ENCODE results near the gene ALMS1.
"Not testable (repeated sequence)": the region's sequence is repeated elsewhere in the genome, so short reads cannot be mapped to it uniquely, and the experiment has no call there.

Gene ALMS1

GRCh38 chr2:73468376-73468775 lies 82.7 kb downstream of the ALMS1 start:
- no peaks in the 10 kb centered on the region for H3K27me3 ChIP-seq (ENCODE audit: control insufficient read depth, low read length)
- no peaks in the 10 kb centered on the region for H3K9me3 ChIP-seq (ENCODE audit: control insufficient read depth, insufficient read depth, low read length)
- no peaks in the 10 kb centered on the region for H3K4me1 ChIP-seq (ENCODE audit: control insufficient read depth, low read length)
- no peaks in the 10 kb centered on the region for H3K9me2 ChIP-seq (replicated peaks; ENCODE audit: control insufficient read depth, low read length)
- no peaks in the 10 kb centered on the region for H4K20me1 ChIP-seq (ENCODE audit: control insufficient read depth, insufficient read depth, low read depth, low read length)
- no peaks in the 10 kb centered on the region for H3K79me2 ChIP-seq (ENCODE audit: control insufficient read depth, low read length)
- no peak overlapping the region for H3K27ac ChIP-seq (ENCODE audit: low read depth, low read length)
- TF ChIP-seq EZH2phosphoT487 (IDR thresholded peaks at IDR 0.05; ENCODE audit: borderline replicate concordance, low read length) (no peak), CTCF (IDR thresholded peaks at IDR 0.05; ENCODE audit: low read depth, low read length, poor library complexity, severe bottlenecking) (no peak)
- H3K4me2 ChIP-seq (ENCODE audit: low read length) = no peak overlapping the region
- H3K36me3 ChIP-seq (ENCODE audit: control insufficient read depth, low read length) = no peaks in the 10 kb centered on the region
- H3F3A ChIP-seq (ENCODE audit: control insufficient read depth, insufficient read depth) = no peaks in the 10 kb centered on the region
- H3K4me3 ChIP-seq (ENCODE audit: low read length) = no peak overlapping the region

- H3K36me3 ChIP-seq (ENCODE audit: control insufficient read depth, low read length) = peaks cover 18% of the 10 kb centered on the region
- H3K27ac ChIP-seq (ENCODE audit: low read depth, low read length); H3K4me1 ChIP-seq (ENCODE audit: control insufficient read depth, low read length); H3K4me2 ChIP-seq (ENCODE audit: low read length); H4K20me1 ChIP-seq (ENCODE audit: control insufficient read depth, insufficient read depth, low read depth, low read length); H3K4me3 ChIP-seq (ENCODE audit: low read length); H3K27me3 ChIP-seq (ENCODE audit: control insufficient read depth, low read length); H3F3A ChIP-seq (ENCODE audit: control insufficient read depth, insufficient read depth); H3K9me2 ChIP-seq (replicated peaks; ENCODE audit: control insufficient read depth, low read length); H3K79me2 ChIP-seq (ENCODE audit: control insufficient read depth, low read length): not testable (repeated sequence)
- peaks cover 11% of the 10 kb centered on the region for H3K9me3 ChIP-seq (ENCODE audit: control insufficient read depth, insufficient read depth, low read length)
Measured at GRCh38 chr2:73483874-73484273, 98.2 kb downstream of the ALMS1 start.

- Histone ChIP-seq H3F3A (ENCODE audit: control insufficient read depth, insufficient read depth) (no peaks in the 10 kb centered on the region), H3K4me2 (ENCODE audit: low read length) (no peak overlapping the region), H3K4me3 (ENCODE audit: low read length) (no peak overlapping the region), H3K27me3 (ENCODE audit: control insufficient read depth, low read length) (no peaks in the 10 kb centered on the region), H3K27ac (ENCODE audit: low read depth, low read length) (no peak overlapping the region), H3K79me2 (ENCODE audit: control insufficient read depth, low read length) (no peaks in the 10 kb centered on the region), H4K20me1 (ENCODE audit: control insufficient read depth, insufficient read depth, low read depth, low read length) (no peaks in the 10 kb centered on the region), H3K36me3 (ENCODE audit: control insufficient read depth, low read length) (peaks cover 23% of the 10 kb centered on the region), H3K4me1 (ENCODE audit: control insufficient read depth, low read length) (no peaks in the 10 kb centered on the region), H3K9me3 (ENCODE audit: control insufficient read depth, insufficient read depth, low read length) (peaks cover 11% of the 10 kb centered on the region), H3K9me2 (replicated peaks; ENCODE audit: control insufficient read depth, low read length) (no peaks in the 10 kb centered on the region)
- TF ChIP-seq CTCF (IDR thresholded peaks at IDR 0.05; ENCODE audit: low read depth, low read length, poor library complexity, severe bottlenecking) (no peak), EZH2phosphoT487 (IDR thresholded peaks at IDR 0.05; ENCODE audit: borderline replicate concordance, low read length) (no peak)
Measured at GRCh38 chr2:73487112-73487657, 101.5 kb downstream of the ALMS1 start.

- Histone ChIP-seq H3K4me3 (ENCODE audit: low read length) (no peak overlapping the region), H3K4me1 (ENCODE audit: control insufficient read depth, low read length) (no peaks in the 10 kb centered on the region), H3K4me2 (ENCODE audit: low read length) (no peak overlapping the region), H3F3A (ENCODE audit: control insufficient read depth, insufficient read depth) (no peaks in the 10 kb centered on the region), H4K20me1 (ENCODE audit: control insufficient read depth, insufficient read depth, low read depth, low read length) (no peaks in the 10 kb centered on the region), H3K9me3 (ENCODE audit: control insufficient read depth, insufficient read depth, low read length) (peaks cover 11% of the 10 kb centered on the region), H3K27me3 (ENCODE audit: control insufficient read depth, low read length) (no peaks in the 10 kb centered on the region), H3K27ac (ENCODE audit: low read depth, low read length) (no peak overlapping the region), H3K79me2 (ENCODE audit: control insufficient read depth, low read length) (no peaks in the 10 kb centered on the region), H3K9me2 (replicated peaks; ENCODE audit: control insufficient read depth, low read length) (no peaks in the 10 kb centered on the region), H3K36me3 (ENCODE audit: control insufficient read depth, low read length) (peaks cover 23% of the 10 kb centered on the region)
- TF ChIP-seq EZH2phosphoT487 (IDR thresholded peaks at IDR 0.05; ENCODE audit: borderline replicate concordance, low read length) (no peak), CTCF (IDR thresholded peaks at IDR 0.05; ENCODE audit: low read depth, low read length, poor library complexity, severe bottlenecking) (no peak)
Measured at GRCh38 chr2:73488079-73488478, 102.4 kb downstream of the ALMS1 start.

All from DOHH2 (cell line).